Vagina (tissue), 2 donors: ENCODE data around the gene SIM1. TPM values are rescaled to one million over a fixed set of nuclear protein-coding genes. Genes with fewer than 3 reads are reported as not detected.

Experiments
- DNase-seq, 2 donors: peaks; one replicate each; pipeline ENCODE4 v3.0.0-alpha.2; 2017; ENCODE audit errors: extremely low spot score in 2 of 2
- H3K27ac ChIP-seq: fragments of 200-600 bp; sonication (generic); one replicate; pipeline ENCODE4 v1.5.1; 2019
- H3K27me3 ChIP-seq: fragments of 200-600 bp; sonication (generic); one replicate; pipeline ENCODE4 v1.5.1; 2019
- H3K36me3 ChIP-seq, 2 donors: fragments of 200-600 bp; sonication (generic); one replicate each; pipeline ENCODE4 v1.5.1; 2017 to 2019
- H3K4me1 ChIP-seq: fragments of 200-600 bp; sonication (generic); one replicate; pipeline ENCODE4 v1.5.1; 2019
- H3K4me3 ChIP-seq, 2 donors: fragments of 200-600 bp; sonication (generic); 1 replicate in 1 of 2; 2 replicates in 1 of 2; pipeline ENCODE4 v1.5.1; 2016 to 2019
- H3K9me3 ChIP-seq: fragments of 200-600 bp; sonication (generic); one replicate; pipeline ENCODE4 v1.5.1; 2019
- POLR2A ChIP-seq, 2 donors: fragments of 450-650 bp; IDR thresholded peaks; one replicate each; pipeline ENCODE4 v1.6.1; 2017; ENCODE audit warnings: antibody characterized with exemption in 2 of 2, mild to moderate bottlenecking in 2 of 2, moderate library complexity in 2 of 2
- POLR2AphosphoS5 ChIP-seq, 2 donors: sonication (generic); formaldehyde crosslinking; IDR thresholded peaks; one replicate each; pipeline ENCODE4 v1.9.0; 2017; ENCODE audit warnings: antibody characterized with exemption in 2 of 2, mild to moderate bottlenecking in 2 of 2, low read depth in 1 of 2; ENCODE audit not compliant: insufficient read depth in 1 of 2
- intact Hi-C: fragments of 100-400 bp; cut with DNase I; formaldehyde crosslinking; loops from one replicate; pipeline ENCODE4 v1.15.1; 2023
- total RNA-seq: library from RNA; depleted of rRNA; stranded (reverse); fragments of >200 nt; gene quantifications from one replicate; pipeline ENCODE4 v1.2.3, GENCODE V29; 2016
- TF ChIP-seq, protein P1 (sequence below), 3 experiments: fragments of 450-650 bp in 2 of 3; fragments of 200-600 bp in 1 of 3; sonication (generic) in 1 of 3; IDR thresholded peaks; one replicate each; pipeline ENCODE4 v1.5.1; 2017 to 2019; ENCODE audit warnings: antibody characterized with exemption in 3 of 3, mild to moderate bottlenecking in 2 of 3, moderate library complexity in 2 of 3

Gene SIM1
- total RNA-seq, 1 donor from 2014 or later = not detected

- intact Hi-C loops = no loop called here
- no peaks in the 10 kb centered on the region for H3K36me3 ChIP-seq
- H3K4me3 ChIP-seq = no peak overlapping the region
- peak in 1 of 2 donors; percentile 25 for DNase-seq
- TF ChIP-seq POLR2AphosphoS5 (IDR thresholded peaks at IDR 0.05; ENCODE audit: insufficient read depth in 1 of 2, low read depth in 1 of 2) (no peak), POLR2A (IDR thresholded peaks at IDR 0.05) (no peak)
- TF ChIP-seq, protein P1, sequence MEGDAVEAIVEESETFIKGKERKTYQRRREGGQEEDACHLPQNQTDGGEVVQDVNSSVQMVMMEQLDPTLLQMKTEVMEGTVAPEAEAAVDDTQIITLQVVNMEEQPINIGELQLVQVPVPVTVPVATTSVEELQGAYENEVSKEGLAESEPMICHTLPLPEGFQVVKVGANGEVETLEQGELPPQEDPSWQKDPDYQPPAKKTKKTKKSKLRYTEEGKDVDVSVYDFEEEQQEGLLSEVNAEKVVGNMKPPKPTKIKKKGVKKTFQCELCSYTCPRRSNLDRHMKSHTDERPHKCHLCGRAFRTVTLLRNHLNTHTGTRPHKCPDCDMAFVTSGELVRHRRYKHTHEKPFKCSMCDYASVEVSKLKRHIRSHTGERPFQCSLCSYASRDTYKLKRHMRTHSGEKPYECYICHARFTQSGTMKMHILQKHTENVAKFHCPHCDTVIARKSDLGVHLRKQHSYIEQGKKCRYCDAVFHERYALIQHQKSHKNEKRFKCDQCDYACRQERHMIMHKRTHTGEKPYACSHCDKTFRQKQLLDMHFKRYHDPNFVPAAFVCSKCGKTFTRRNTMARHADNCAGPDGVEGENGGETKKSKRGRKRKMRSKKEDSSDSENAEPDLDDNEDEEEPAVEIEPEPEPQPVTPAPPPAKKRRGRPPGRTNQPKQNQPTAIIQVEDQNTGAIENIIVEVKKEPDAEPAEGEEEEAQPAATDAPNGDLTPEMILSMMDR (IDR thresholded peaks at IDR 0.05) = no peak
- H3K4me1 ChIP-seq = no peaks in the 10 kb centered on the region
- H3K27me3 ChIP-seq = peaks cover 11% of the 10 kb centered on the region
- no peaks in the 10 kb centered on the region for H3K9me3 ChIP-seq
- H3K27ac ChIP-seq = no peak overlapping the region
Observed at GRCh38 chr6:100470422-100471120, 5.8 kb upstream of the SIM1 start.

DNA sequence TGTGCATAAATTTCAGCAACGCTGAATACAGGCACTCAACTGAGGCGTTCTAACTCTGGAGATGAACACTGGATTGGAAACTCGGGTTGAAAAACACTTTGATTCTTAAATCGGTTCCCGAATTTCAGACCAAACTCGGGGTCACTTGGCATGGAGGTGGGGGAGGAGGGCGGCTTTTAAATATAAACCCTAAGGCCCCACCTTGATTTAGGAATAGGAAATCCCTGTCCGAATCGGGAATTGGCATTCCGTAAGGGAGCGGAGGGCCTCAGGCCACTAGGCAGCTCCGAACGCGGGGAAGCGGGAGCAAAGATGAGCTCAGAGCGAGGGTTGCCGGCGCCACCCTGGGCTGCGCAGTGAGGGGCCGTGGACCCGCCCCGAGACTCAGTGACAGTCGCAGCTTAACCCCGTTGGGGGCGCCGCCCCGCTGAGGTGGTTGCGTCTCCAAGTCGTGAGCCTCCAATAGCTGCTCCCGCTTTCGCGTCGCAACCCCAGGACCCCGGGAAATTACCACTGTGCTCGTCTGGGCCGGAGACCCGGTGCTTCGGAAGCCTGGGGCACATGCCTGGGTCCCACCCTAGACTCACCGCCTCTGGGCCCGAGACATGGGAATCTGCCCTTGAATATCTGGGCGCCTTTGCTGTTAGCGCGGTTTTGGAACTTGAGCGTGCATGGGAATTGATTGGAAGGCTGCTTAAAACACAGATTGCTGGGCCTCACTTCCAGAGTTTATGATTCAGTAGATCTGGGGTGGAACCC is 4.6 kb upstream of the SIM1 start:
- no peaks in the 10 kb centered on the region for H3K9me3 ChIP-seq
- DNase-seq = peak in 1 of 2 donors; percentile 56
- TF ChIP-seq, protein P1 (IDR thresholded peaks at IDR 0.05) = no peak
- no peak for TF ChIP-seq POLR2A (IDR thresholded peaks at IDR 0.05)
- TF ChIP-seq POLR2AphosphoS5 (IDR thresholded peaks at IDR 0.05; ENCODE audit: insufficient read depth in 1 of 2, low read depth in 1 of 2) = no peak
- H3K4me3 ChIP-seq = no peak overlapping the region
- intact Hi-C loops = no loop called here
- peaks cover 9% of the 10 kb centered on the region for H3K4me1 ChIP-seq
- H3K27ac ChIP-seq = no peak overlapping the region
- H3K27me3 ChIP-seq = peaks cover 14% of the 10 kb centered on the region
- no peaks in the 10 kb centered on the region for H3K36me3 ChIP-seq

DNA sequence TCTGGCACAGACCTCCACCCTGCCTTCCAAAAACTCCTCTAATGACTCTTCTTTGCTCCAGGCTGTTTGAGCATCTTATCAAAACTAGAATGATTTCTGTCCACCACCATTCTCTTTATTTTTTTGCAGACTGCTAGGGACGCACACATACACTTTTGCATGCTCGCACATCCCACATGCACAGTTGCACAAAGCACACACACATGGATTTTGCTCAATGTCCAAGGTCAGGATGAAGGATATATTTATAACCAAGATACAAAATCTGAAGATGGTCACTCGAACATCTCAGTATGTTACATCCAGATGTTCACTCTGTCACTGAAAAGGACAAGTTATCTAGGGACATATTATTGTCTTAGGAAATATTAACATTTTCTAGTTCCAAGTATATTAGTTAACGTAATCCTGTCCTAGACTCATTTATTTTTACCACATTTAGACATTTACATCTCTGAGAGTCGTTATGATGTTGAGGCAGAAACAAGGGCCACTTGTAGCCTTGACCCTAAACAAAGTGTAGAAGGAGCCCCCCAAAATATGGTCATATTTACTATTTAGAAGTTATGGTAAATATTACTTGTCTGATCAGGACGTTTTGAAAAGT is 3.4 kb upstream of the SIM1 start:
- Histone ChIP-seq H3K4me1 (peaks cover 12% of the 10 kb centered on the region), H3K9me3 (no peaks in the 10 kb centered on the region), H3K4me3 (no peak overlapping the region), H3K27ac (no peak overlapping the region), H3K27me3 (peaks cover 24% of the 10 kb centered on the region), H3K36me3 (no peaks in the 10 kb centered on the region)
- DNase-seq = no peak
- TF ChIP-seq, protein P1 (IDR thresholded peaks at IDR 0.05) = no peak
- TF ChIP-seq POLR2AphosphoS5 (IDR thresholded peaks at IDR 0.05; ENCODE audit: insufficient read depth in 1 of 2, low read depth in 1 of 2) (no peak), POLR2A (IDR thresholded peaks at IDR 0.05) (no peak)
- intact Hi-C loops = no loop called here

DNA sequence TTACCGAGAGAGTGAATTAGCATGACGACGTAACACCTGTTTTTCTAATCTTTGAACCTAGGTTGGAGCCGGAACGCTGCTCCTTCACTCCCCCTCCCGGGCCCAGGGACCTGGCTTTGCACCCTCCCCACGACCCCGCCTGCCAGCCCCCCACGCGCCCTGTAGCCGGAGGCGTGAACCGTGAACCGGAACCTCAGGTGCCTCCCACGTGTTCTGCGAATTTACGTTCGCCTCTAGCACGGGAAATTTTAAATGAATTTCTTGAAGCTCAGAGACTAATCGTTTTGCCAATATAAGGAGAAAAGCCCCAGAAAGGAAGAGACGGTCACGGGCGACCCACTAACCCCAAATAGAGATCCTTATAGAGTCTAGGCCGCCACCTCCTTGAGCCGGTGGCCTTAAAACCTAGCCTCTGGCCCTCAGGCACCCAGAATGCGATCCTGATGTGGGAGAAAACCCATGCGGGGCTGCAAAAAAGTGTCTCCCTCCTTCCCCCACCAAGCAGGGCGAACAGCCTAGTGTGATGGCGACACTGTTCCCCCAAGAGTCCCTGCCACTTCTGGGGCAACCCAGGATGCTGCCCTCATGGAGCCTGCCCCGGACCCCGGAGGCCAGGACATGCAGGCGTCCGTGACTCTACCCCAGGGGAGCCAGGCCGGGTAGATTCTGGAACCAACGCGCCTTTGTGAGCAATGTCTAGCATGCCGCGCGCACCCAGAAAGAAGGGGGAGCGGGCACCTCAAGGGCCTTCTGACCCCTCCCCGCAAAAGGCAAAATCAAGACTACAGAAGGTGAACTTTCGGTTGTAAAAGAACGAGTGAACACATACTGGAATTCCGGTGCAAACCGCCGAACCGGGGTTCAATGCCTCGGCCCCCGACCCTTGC is 2.7 kb upstream of the SIM1 start:
- intact Hi-C loops = no loop called here
- TF ChIP-seq, protein P1 (IDR thresholded peaks at IDR 0.05) = no peak
- TF ChIP-seq POLR2AphosphoS5 (IDR thresholded peaks at IDR 0.05; ENCODE audit: insufficient read depth in 1 of 2, low read depth in 1 of 2) (no peak), POLR2A (IDR thresholded peaks at IDR 0.05) (no peak)

More for the DNA sequence above, 2.7 kb upstream of the SIM1 start:
- peak in 1 of 2 donors; percentile 77 for DNase-seq
- Histone ChIP-seq H3K9me3 (no peaks in the 10 kb centered on the region), H3K27me3 (peaks cover 26% of the 10 kb centered on the region), H3K4me1 (peaks cover 12% of the 10 kb centered on the region), H3K27ac (no peak overlapping the region), H3K4me3 (no peak overlapping the region), H3K36me3 (no peaks in the 10 kb centered on the region)
